ENCODE data around the gene SSTR5.

SSTR5 gene

DNA sequence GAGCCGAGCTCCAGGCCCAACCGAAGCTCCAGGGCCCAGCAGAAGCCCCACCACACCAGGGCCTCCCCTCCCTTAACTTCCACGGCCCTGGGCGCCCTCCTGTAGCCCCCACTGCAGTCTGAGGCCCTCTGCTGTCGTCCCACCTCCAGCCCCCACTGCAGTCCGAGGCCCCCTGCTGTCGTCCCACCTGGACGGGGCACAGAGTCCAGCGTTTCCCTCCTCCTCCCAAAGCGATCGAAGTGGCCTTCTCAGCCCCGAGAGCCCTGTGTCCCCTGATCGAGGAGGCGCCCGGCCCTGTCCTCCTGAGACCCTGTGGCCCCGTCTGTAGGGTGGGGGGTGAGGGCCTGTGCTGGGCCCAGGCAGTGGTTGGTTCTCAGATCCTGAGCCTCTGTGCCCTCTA, 54.6 kb downstream of the SSTR5 start:
- no peak for DNase-seq

DNA sequence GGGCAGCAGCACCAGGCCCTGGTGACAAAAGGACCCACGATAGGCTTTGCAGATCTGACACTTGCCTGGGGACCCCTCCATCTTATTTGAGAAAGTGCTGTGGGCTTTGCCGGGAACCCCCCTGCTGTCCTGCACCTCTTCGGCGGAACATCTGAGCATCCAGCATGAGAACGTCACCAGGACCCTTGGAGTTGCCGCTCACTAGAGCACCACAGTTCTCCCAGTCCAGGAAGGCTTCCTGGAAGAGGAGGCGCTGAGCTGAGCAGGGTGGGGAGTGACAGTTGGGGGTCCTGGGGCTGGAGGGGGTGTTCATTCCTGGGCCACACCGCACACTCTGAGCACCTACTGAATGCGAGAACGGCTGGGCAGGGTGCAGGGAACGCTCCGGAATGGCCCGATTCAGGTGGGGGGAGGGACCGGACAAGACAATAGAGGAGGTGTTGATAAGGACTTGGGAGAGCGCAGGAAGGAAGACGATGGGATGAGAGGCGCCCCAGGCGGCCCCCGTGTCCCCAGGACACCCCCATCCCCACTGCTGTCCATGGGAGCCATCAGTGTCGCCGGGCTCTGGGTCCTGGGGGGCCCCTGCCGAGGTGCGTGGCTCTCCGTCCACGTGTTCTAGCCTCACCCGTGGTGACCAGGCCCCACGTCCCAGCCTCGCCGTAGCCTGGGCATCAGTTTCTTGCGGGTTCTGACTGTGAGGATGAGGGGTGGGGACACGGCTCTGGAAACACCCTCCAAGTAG, 55.6 kb downstream of the SSTR5 start:
- DNase-seq = no peak

DNA sequence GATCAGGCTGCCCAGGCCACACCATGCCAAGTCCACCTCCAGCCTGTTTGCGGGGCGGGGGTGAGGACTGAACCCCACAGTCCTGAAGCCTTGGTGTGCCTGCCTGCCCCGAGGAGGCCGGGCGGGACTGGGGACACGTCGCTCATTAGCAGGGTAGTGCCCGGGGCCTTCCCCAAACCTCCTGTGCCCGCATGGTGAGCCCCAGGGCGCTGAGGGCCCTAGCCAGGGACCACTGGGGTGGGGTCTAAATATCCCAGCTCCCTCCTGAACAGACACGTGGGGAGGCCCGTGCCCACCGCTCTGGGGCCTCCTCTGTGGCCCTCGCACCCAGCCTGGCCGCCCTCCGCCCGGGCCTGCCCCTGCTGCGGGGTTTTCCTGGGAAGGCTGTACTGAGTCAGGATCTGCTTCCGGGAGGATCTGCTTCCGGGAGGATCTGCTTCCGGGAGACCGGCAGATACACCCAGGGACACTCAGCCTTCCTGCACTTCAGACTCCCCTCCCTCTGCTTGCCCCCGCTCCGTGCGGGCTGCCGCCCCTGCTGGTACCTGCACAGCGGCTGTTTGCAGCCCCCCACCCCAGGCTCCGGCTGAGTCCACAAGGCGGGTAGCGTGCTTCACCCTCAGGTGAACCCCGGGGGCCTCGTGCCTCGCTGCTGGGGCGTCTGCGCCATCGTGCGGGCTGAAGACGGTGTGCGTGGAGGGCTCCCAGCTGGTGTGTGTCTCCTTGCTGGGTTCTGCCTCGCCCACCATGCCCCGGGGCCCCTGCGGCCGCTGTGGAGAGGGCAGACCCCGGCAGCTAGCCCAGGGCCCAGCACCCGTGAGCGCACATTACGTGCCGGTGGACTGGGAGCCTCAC, 56.8 kb downstream of the SSTR5 start:
- DNase-seq = no peak

DNA sequence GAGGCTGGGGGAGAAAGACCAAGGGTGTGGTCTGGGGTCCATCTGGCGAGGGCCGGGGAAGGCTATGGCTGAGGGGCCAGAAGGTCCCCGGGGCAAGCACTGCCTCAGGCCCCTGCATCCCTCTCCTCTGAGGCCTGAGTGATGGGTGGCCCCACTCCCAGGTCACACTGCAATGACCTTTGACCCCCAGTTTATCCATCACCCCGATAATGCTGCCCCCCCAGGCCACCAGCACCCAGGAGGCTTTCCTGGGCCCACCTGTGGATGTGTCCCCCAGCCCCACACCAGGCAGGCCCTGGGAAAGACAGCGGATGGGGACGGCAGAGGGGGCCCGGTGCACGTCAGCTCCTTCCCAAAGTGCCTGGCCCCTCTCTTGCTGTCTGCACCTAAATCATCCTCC, 57.8 kb downstream of the SSTR5 start:
- DNase-seq = no peak

Data from effector CD4-positive, alpha-beta T cell (primary cell).